PC-3 (cell line): Measurements from ENCODE around the gene LRRC51.

Experiments
- CTCF ChIP-seq: fragments of 300-600 bp; sonication (generic); conservative IDR thresholded peaks from 2 replicates; pipeline ENCODE4 v1.5.1; 2017; ENCODE audit warnings: antibody characterized with exemption, low read depth, mild to moderate bottlenecking, low read length
- EZH2phosphoT487 ChIP-seq: fragments of 300-600 bp; sonication (generic); IDR thresholded peaks from 2 replicates; pipeline ENCODE4 v1.6.1; 2018; ENCODE audit warnings: mild to moderate bottlenecking, antibody characterized with exemption, low read length, borderline replicate concordance

DNA sequence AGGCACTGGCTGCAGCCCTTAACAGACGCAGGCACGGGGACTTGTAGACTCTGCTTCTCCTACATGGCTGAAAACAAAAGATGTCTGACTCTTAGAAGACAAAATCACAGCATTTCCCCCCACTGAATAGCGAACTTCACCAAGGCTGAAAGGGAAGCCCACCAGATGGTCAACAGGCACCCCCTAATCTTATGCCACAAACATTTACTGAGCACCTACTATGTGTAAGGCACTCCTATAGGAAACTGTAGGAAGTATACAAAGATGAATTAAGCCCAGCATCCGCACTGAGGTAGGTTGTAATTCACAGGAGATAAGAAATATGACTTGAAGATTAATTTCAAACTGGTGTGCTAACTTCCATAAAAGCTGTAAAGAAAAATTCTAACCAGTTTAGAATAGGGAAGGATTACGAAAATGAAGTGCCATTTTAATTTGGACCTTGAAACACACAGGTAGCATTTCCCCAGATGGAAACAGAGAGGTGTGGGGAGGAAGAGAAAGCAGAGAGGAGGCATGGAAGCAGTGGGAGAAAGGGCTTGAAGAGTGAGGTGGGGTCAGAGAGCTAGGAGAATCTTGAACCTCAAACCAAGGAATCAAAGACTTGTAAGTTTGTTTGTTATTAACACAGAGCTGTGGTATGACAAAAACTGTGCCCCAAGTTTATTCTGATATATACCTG, 38.4 kb upstream of the LRRC51 start:
- no peak for TF ChIP-seq CTCF
- TF ChIP-seq EZH2phosphoT487, result no peak
